GM12878 (cell line): ENCODE measurements around the gene CD3G. TPM values are rescaled to one million over a fixed set of nuclear protein-coding genes. Genes with fewer than 3 reads are reported as not detected.

Experiments used
- ATAC-seq: fragments of 200-7000 bp; cut with Tn5 transposase; 3 replicates; pipeline ENCODE4 v1.9.1; 2020; ENCODE audit warnings: mild to moderate bottlenecking, moderate library complexity
- BruUV-seq: library from RNA; stranded (reverse); fragments of 400-500 nt; replicated peaks from 2 replicates; lab custom pipeline; 2021; lab: Mats Ljungman, UMichigan
- CTCF ChIA-PET: fragments of 300-600 bp; sonication (Branson Sonifier 250); formaldehyde crosslinking; extraction: SDS; loops from one replicate; lab custom pipeline; 2021; ENCODE audit warnings: inconsistent platforms; lab: Yijun Ruan, JAX
- POLR2A ChIA-PET: fragments of 350-600 bp; formaldehyde crosslinking; extraction: SDS; loops from one replicate; lab custom pipeline; 2021; ENCODE audit warnings: inconsistent platforms; lab: Charles Lee
- RAD21 ChIA-PET: fragments of 300-600 bp; sonication (Branson Sonifier 250); formaldehyde crosslinking; loops from one replicate; lab custom pipeline; 2023; ENCODE audit warnings: antibody characterized with exemption; ENCODE audit not compliant: unreplicated experiment; lab: Charles Lee
- SMC1A ChIA-PET: fragments of 300-600 bp; sonication (Branson Sonifier 250); formaldehyde crosslinking; loops from one replicate; lab custom pipeline; 2023; ENCODE audit not compliant: unreplicated experiment, uncharacterized antibody; lab: Charles Lee
- DNase-seq: peaks from one replicate; pipeline ENCODE4 v3.0.0-alpha.2; 2011; ENCODE audit warnings: low read depth, low spot score
- FAIRE-seq: peaks from 3 replicates; lab custom pipeline; 2011; peaks lifted over from hg19 to GRCh38; lab: Jason Lieb, UNC
- H2AFZ ChIP-seq: 2 replicates; pipeline ENCODE4 v1.6.0; 2011; ENCODE audit warnings: low read depth, low read length, control low read depth; ENCODE audit not compliant: control insufficient read depth
- H3K27ac ChIP-seq: 2 replicates; pipeline ENCODE4 v1.5.1; 2011; ENCODE audit warnings: control low read depth; ENCODE audit not compliant: control insufficient read depth, insufficient read depth
- H3K27me3 ChIP-seq, 2 experiments: replicated peaks in 1 of 2; 2 replicates each; pipeline versions ENCODE4 v1.6.0 to v1.6.1; 2011; ENCODE audit warnings: low read length in 1 of 2; ENCODE audit not compliant: control insufficient read depth in 2 of 2, insufficient read depth in 2 of 2
- H3K36me3 ChIP-seq, 2 experiments: 2 replicates each; pipeline ENCODE4 v1.5.1; 2011; ENCODE audit warnings: low read length in 1 of 2; ENCODE audit not compliant: control insufficient read depth in 2 of 2, insufficient read depth in 2 of 2
- H3K4me1 ChIP-seq: 2 replicates; pipeline ENCODE4 v1.6.1; 2011; ENCODE audit warnings: mild to moderate bottlenecking, low read length, moderate library complexity, mixed read lengths; ENCODE audit not compliant: control insufficient read depth, insufficient read depth
- H3K4me2 ChIP-seq: 2 replicates; pipeline ENCODE4 v1.6.0; 2011; ENCODE audit warnings: control low read depth; ENCODE audit not compliant: control insufficient read depth, insufficient read depth
- H3K4me3 ChIP-seq: fragments of 200-600 bp; sonication (generic); 2 replicates; pipeline ENCODE4 v1.5.1; 2016
- H3K79me2 ChIP-seq: 2 replicates; pipeline ENCODE4 v1.6.0; 2011; ENCODE audit warnings: low read length; ENCODE audit not compliant: control insufficient read depth, insufficient read depth
- H3K9ac ChIP-seq: 2 replicates; pipeline ENCODE4 v1.8.0; 2011; ENCODE audit warnings: low read length, control low read depth, mixed read lengths; ENCODE audit not compliant: control insufficient read depth, insufficient read depth
- H3K9me3 ChIP-seq: replicated peaks from 3 replicates; pipeline ENCODE4 v1.5.1; 2011; ENCODE audit warnings: mild to moderate bottlenecking, low read length; ENCODE audit not compliant: control insufficient read depth, insufficient read depth
- H4K20me1 ChIP-seq: 2 replicates; pipeline ENCODE4 v1.6.0; 2011; ENCODE audit not compliant: control insufficient read depth, insufficient read depth
- IRF3 ChIP-seq: fragments of 450-650 bp; IDR thresholded peaks from 2 replicates; pipeline ENCODE4 v1.6.1; 2014; ENCODE audit warnings: mild to moderate bottlenecking
- SKIL ChIP-seq: fragments of 450-650 bp; IDR thresholded peaks from 2 replicates; pipeline ENCODE4 v1.6.1; 2017; ENCODE audit warnings: mild to moderate bottlenecking, low read depth, inconsistent platforms; ENCODE audit not compliant: poor library complexity, severe bottlenecking
- WGBS: methylation state at CpG from one replicate; pipeline ENCODE4 v1.1.6; 2016; ENCODE audit warnings: low lambda C conversion rate; ENCODE audit not compliant: insufficient replicate concordance, insufficient coverage; ENCODE audit errors: missing lambda C conversion rate; 5-methylcytosine and 5-hydroxymethylcytosine counted together
- in situ Hi-C: fragments of 300-500 bp; cut with MboI; formaldehyde crosslinking; loops from 9 replicates; pipeline ENCODE4 v1.14.3; 2018; ENCODE audit warnings: mixed read lengths
- intact Hi-C: fragments of 100-400 bp; cut with micrococcal nuclease; formaldehyde crosslinking; loops from one replicate; pipeline ENCODE4 v1.14.2; 2022; ENCODE audit not compliant: unreplicated experiment
- polyA plus RNA-seq, 11 experiments: library from polyadenylated mRNA; depleted of rRNA in 4 of 11; unstranded in 6 of 11; stranded (reverse) in 5 of 11; fragments of >200 nt; fragmentation: Nextera tagmentation in 4 of 11; fragmentation: Illumina TruSeq in 1 of 11; extraction: Ambion mirVana in 4 of 11; extraction: Trizol in 1 of 11; gene quantifications; 1 replicate in 1 of 11; 2 replicates in 10 of 11; pipeline versions ENCODE4 v1.2.1 to v1.2.3, GENCODE V29; 2011 to 2016; ENCODE audit warnings: inconsistent platforms in 2 of 11, missing spikeins in 2 of 11, low read depth in 1 of 11
- total RNA-seq, 4 experiments: library from RNA; depleted of rRNA in 3 of 4; stranded (reverse); fragments of >200 nt in 3 of 4; fragmentation: Illumina TruSeq in 1 of 4; extraction: Trizol in 1 of 4; gene quantifications; 2 replicates each; pipeline versions ENCODE4 v1.2.1 to v1.2.3, GENCODE V29; 2013 to 2021

The CD3G gene
- total and polyA plus RNA-seq, 10 of the 15 experiments (the other 5 are each of a cell fraction or from before 2014, with no cell fraction given): 0.10 to 0.16 (median 0.13) TPM; not detected in 7

- H3K79me2 ChIP-seq: no peaks in the 10 kb centered on the region
- POLR2A ChIA-PET: interaction anchor here (0.6 kb wide), 1 partner anchor 92 kb away, joined by 3 read pairs; no protein-coding TSS in a partner anchor
- no peak overlapping the region for H3K4me3 ChIP-seq
- CTCF ChIA-PET: interaction anchor here (0.7 kb wide), 1 partner anchor 641 kb away, joined by 3 read pairs; no protein-coding TSS in a partner anchor
- in situ Hi-C loops (no loop called here), intact Hi-C loops (no loop called here)
- H3K9me3 ChIP-seq: no peaks in the 10 kb centered on the region
- no peak for FAIRE-seq
- BruUV-seq: no TSS peak
- RAD21 ChIA-PET: interaction anchor here (0.6 to 1.3 kb wide), 3 partner anchors 14 to 27 kb away, joined by 3 to 4 read pairs (median 3); no protein-coding TSS in a partner anchor
- H3K27me3 ChIP-seq: no peaks in the 10 kb centered on the region
- ATAC-seq: no peak
- peaks cover 31% of the 10 kb centered on the region for H3K4me1 ChIP-seq
- H3K9ac ChIP-seq: no peak overlapping the region
- SMC1A ChIA-PET: interaction anchor here (0.5 to 1.1 kb wide), 4 partner anchors 23 to 460 kb away, joined by 3 to 5 read pairs (median 4); no protein-coding TSS in a partner anchor
- H4K20me1 ChIP-seq: no peaks in the 10 kb centered on the region
- H2AFZ ChIP-seq: no peak overlapping the region
- no peak overlapping the region for H3K4me2 ChIP-seq
- TF ChIP-seq IRF3 (no peak), SKIL (no peak)
- WGBS: 32% methylated on average over 4 of the region's 4 CpGs
- H3K36me3 ChIP-seq: no peaks in the 10 kb centered on the region
- no peak overlapping the region for H3K27ac ChIP-seq
- no peak for DNase-seq
Measured at GRCh38 chr11:118318124-118318523, 26.0 kb upstream of the CD3G start.
